ENCODE measurements around the gene THRB. TPM values are rescaled to one million over a fixed set of nuclear protein-coding genes. Genes with fewer than 3 reads are reported as not detected.
A peak's percentile ranks its signal among the peaks of the same experiment; 100 is the strongest.

Gene THRB
- total RNA-seq, result 27.5 TPM
- long read RNA-seq, full-length matches to known transcripts, result 2 of 21 reads
- long read RNA-seq, partial matches to known transcripts, result 2 of 21 reads
- long read RNA-seq, other reads (novel, unspliced or antisense), result 17 of 21 reads

DNA sequence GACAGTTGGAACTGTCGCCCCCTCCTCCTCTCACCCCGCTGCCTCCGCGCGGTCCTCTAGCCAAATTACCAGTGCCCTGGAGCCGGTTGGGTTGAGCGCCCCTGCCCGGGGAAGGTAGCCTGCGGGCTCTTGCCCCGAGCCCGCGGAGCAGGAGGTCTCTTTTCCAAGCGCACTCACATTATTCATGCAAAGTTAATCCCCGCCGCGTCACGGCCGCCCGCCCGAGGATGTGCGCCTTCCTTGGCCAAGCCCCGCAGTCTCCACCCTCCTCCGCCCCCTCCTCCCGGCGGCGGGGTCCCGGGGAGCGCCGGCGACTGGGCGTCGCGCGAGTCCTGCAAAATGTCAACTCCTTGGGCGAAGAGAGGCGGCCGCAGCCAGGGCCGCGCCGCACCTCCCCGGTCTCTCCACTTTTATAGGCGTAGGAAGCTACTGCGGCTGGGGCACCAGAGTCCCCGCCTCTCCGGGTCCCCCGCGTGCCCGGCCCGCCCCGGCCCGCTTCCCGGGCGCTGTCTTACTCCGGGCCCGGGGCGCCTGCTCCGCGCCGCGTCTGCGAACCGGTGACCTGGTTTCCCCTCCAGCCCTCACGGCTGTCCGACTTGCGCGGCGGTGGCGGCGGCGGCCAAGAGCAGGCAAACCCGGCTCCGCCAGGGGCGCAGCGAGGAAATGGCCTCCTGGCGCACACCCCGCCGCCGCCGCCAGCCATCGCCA lies at the start of gene THRB:
Gene THRB, minus strand, starts transcription at position 233 of the 708 bp plus-strand sequence.
- peak; percentile 92 for DNase-seq (ENCODE audit: low spot score)

DNA sequence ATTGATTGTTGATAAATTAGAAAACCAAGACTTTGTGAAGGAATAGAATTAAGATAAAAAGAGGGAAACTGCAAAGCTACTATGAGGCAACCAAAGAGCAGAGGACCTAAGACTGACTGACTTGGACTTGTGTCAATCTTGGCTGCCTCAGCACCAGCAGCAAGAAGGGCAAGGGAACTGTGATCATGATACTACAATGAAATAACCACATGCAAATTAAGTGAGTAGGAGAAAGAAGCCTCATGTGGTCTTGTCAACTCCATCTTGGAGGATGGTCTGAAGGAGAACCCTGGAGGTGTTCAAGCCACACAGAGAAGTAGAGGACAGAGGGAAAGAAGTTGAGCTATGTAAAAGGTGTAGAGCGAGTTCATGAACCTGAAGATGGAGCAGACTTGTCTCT lies 47.3 kb upstream of the THRB start:
- DNase-seq (ENCODE audit: low spot score), result no peak

DNA sequence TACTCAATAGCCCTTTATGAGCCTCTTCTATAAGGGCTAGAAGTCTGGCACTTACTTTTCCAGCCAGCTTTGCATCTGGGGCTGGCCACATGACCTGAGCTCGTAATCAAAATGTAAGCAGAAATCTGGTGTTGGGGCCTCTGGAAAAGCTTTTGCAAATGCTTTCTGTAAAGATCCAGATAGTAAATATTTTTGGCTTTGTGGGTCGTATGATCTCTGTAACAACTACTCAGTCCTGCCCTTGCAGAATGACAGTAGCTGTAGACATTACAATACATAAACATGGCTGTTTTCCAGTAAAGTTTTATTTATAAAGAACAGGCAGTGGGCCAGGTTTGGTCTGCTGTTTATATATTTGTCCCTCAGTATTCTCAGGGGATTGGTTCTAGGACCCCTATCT lies 46.2 kb upstream of the THRB start:
- no peak for DNase-seq (ENCODE audit: low spot score)

DNA sequence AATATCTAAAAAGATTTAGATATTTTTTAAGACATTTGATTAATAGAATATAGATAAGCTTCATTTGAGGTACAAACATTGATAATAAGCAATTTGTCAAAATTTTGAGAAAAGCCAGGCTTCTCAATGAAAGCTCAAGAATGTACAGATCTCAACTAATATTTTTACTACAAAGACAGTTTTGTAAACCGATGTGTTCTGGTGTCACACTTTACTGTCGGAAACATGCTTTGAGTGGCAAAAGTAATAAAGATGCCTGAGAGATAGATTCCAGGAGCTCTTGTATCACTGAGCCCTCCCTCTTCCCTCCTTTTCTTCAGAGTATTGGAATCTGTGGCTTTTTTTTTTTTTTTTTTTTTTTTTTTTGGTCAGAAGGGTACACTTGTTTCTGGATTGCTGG lies 45.0 kb upstream of the THRB start:
- DNase-seq (ENCODE audit: low spot score), result no peak

DNA sequence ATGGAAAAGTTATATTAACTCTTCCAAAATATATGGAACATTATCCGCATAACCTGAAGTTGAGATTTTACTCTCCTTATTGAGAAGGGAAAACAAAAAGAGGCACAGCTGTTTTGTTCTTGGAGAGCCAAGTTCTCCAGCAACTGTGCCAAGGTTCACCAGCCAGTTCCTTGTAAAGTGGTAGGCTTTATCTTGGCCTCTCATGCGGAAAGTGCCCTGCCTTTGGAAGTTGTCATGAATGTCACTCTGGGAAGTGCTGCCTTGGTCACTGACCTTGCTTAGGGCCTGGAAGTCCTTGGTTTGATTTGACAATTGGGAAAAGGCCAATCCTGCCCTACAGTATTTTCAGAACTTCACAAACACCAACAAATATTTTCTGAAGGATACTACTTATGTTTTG lies 44.2 kb upstream of the THRB start:
- DNase-seq (ENCODE audit: low spot score), result no peak

DNA sequence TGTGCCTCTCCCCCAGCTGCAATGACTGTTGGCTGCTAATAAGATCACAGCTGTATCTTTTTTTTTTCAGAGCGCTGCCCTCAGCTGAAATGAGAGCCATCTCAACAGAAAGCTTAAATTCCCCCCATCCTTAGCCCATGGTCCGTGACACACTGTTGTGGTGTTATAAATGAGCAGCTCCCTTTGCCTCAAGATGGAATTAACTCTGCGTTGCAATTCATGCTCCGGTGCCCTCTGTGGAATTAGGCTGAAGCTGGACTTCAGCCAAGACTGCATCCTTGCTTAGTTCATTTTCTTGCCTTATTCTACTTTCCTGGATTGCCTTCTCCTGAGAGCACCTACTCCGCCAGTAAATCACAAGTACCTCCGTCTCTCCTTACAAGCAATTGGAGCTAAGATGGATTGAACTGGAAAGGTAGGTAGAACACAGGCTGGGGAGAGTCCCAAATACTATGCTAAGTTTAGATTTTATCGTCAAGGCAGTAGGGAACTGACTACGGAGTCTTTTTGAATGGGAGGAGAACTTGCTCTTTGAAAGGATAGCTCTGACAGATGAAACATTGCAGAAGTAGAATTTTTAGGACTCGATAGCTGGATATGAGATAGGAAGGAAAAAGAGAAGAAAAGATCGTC lies 39.0 kb upstream of the THRB start:
- DNase-seq (ENCODE audit: low spot score), result no peak

DNA sequence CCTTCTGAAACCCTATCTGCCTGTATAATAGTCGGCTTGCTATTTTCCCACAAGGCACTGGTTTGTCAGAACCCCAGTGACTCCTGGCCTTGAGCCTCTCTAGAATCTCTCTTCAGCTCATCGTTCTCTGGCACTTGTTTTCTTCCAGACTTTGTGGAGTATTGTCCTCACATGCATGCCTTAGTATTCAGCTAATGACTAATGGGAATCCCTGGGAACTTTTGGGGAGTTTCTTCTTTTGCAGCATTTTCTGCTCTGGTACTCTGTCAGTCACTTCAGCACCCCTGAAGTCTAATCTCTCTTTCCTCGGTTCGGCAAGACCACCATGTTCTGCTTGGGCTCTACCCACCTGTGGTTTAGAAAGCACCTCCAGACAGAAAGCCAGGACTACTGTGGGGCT lies 35.8 kb upstream of the THRB start:
- DNase-seq (ENCODE audit: low spot score), result no peak

DNA sequence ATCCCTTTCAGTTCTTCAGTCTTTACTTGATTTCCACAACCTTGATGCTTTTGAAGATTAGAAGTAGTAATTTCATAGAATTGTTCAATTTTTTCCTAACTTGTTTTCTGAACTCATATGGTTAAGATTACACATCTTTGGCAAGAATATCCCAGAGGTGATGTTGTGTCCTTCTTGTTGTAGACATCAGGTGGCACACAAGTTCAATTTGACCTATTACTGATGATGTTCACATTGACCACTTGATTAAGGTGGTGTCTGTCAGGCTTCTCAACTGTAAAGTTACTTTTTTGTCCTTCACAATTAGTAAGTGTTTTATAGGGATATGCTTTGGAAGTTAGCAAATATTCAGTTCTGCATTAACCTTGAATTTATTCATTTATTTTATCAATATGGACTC lies 34.6 kb upstream of the THRB start:
- no peak for DNase-seq (ENCODE audit: low spot score)

DNA sequence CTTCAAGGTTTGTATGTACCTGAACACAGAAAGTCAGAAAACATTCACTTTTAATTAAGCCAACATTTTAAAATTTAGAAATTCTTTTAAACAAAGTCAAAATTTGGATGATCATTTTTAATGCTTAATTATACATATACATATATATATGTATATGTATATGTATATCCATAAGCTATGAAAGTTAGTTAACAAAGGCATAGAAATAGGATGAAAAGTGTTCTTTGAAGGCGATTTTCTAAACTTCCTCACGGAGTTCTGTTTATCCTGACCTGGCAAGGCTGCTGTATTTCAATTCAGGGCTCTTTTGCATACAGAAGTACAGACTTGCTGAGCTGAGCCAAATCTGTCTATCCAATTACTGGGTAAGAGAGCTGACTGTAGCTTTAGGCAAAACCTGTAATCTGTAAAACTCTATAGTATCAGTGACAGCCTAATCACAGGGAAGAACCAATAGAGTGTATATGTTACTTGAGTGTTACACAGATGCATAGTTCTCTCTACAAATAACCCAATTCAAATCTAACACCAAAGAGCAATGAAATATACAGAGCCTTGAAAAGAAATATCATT lies 32.1 kb upstream of the THRB start:
- DNase-seq (ENCODE audit: low spot score), result no peak

DNA sequence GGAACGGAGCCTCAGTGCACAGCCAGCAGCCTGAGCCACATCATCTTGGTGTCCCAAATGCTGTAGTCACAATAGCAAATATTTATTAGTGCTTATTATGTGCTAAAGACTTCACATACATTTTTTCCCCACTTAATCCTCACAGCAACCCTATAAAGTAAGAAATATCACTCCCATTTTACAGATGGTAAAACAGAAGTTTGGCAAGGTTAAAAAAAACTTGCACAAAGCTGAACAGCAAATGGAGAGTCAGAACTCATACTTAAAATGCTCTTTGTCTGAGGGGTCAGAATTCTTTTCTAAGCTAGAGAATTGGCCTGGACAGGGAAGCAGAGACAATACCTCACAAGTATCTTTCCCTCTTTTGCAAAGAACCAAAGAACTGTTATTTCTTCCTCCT lies 30.9 kb upstream of the THRB start:
- no peak for DNase-seq (ENCODE audit: low spot score)

DNA sequence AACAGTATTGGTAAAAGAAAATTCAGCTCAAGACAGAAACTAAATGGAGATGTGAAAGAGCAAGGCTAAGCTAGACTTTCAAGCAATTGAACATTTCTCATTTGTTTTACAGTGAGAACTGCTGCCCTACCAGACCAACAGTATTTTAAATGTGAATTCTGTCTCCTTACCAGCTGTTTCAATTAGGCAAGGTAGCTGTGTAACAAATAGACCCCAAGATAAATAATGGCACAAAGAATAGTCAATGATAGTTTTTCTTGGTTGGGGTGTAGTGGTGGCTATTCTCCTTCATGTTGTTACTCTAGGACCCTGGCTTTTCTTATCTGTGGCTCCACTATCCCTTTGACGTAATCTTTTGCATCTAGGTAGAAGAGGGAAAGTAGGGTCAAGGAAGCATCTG lies 30.4 kb upstream of the THRB start:
- no peak for DNase-seq (ENCODE audit: low spot score)

DNA sequence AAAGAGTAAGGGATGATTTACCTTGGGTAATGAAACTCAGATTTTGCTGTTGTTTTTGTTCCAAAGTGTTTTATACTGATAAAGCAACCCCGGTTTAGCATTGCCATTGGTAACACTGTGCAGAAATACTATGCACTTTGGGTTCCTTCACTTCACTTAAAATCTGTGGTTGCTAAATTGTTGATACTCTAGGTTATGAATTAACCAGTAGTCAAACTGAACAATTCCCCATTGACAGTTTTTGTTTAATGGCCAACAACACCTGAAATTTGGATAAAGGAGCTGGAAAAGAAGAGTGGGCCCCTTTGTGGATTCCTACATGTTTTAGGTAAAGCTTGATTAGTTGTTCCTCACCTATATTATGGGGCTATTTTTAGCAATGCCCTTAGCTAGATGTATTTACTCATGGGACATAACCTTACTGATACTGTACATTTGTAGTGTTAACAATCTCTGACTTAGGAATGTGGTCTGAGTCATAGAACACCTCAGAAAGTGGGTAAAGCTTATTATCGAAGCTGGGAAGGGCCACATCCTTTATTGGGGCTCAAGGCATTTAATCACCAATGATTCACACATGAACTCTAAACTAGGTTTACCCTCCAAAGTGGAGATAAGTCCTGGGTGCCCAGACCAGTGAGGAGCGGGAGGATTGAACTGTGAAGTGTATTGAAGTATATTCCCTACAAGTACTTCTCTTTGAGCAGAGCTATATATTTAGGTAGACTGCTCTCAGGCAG lies 29.5 kb upstream of the THRB start:
- no peak for DNase-seq (ENCODE audit: low spot score)

DNA sequence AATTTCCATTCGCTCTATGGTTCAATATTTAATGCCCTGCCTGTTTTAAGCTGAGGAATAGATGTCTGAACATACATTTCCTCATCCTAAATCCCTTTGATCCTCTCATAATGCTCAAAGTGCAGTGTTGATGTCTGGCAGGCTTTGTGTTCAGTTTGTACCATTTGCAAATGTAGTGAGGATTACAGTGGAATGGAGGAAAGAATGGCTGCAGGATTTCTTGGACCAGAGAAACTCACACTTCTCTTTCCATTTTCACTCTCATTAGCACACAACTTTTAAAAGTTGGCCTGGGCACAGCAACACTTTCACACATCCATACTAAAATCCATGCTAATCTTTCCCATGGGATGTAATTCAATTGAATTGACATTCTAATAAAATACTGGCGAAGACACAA lies 28.6 kb upstream of the THRB start:
- no peak for DNase-seq (ENCODE audit: low spot score)

DNA sequence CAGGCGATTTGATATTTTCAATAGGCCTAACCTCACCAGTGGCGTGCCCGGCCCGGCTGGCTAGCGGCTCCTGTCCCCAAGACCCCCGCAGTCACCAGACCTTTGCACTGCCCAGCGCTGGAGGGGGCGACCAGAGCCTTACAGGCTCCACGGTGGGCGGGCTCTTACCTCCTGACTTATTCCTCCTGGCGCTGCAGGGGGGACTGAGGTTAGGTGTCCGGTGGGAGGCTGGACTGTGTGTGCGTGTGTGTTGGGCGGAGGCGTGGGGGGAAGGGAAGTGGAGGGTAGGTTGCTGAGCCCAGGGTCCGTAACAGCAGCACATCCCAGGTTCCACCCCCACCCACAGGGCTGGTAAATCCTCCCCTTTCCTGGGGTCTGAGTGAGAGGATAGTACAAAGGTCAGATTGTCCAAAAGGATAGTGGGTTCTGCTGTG lies 27.5 kb upstream of the THRB start:
- DNase-seq (ENCODE audit: low spot score), result no peak

DNA sequence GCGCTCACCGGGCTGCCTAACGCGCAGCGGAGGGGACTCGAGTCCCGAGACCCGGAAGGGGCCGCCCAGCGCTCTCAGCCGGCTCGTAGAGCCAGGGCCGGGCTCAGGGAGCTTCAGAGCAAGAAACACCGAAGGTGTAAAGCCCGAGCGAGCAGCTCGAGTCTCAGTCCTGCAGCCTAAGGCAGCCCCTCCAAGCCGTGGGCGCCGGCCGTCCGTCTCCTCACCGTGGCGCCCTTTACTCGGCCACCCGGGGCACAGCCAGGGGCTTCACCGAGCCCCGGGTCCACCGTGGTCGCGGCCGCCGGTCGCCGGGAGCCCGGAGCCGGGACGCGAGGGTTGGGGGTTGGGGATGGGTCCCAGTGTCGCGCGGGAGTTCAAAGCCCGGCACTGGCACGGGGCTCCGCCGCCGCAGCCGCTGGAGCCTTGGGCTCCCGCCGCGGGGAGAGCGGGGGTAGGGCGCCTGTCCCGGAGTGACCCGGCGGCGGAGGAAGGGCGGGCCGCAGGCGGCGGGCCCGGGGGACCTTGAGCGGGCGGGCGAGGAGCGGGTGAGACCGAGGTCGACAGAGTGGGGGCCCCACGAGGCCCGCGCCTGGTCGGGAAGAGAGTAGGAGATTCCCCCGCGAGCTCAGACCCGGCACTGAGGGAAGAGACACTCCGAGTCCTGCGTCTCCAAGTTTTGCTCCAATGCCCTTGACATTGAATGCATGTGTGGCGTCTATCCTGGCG lies 26.9 kb upstream of the THRB start:
- peak; percentile 92 for DNase-seq (ENCODE audit: low spot score)

DNA sequence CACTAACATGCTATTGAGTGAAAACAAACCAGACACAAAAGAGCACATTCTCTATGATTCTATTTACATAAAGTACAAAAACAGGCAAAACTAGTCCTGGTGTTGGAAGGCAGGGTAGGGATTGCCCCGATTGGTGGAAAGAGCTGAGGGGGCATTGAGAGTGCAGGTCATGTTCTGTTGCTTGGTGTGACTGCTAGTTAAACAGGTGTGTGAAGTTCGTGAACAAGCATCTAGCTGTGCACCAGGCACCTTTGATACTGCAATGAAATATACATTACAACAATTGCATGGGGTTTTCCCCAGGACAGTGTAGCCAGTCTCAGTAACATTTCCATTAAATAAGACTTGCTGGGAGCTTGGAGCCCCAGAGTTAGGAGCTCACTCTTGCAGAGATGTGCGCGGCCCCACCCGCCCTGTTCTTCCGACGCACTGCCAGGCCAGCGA lies 26.3 kb upstream of the THRB start:
- DNase-seq (ENCODE audit: low spot score), result no peak

DNA sequence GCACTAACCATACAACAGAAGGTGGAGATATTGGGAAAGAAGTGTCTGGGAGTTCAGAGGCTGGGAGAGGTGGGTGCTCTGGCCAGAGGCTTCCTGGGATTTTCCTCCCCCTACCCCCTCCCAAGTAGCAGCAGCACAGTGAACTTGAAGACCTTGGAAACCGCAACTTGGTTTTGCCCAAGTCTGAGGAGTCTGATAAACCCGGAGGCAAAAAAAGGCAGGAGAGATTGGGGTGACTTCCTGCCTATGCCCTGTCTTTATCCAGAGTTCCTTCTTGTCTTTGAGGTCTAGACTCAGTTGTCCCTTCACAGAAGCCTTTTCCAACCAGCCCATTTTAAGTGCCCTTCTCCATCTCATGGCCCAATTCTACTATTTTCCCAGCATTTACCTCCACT lies 25.4 kb upstream of the THRB start:
- DNase-seq (ENCODE audit: low spot score), result no peak

DNA sequence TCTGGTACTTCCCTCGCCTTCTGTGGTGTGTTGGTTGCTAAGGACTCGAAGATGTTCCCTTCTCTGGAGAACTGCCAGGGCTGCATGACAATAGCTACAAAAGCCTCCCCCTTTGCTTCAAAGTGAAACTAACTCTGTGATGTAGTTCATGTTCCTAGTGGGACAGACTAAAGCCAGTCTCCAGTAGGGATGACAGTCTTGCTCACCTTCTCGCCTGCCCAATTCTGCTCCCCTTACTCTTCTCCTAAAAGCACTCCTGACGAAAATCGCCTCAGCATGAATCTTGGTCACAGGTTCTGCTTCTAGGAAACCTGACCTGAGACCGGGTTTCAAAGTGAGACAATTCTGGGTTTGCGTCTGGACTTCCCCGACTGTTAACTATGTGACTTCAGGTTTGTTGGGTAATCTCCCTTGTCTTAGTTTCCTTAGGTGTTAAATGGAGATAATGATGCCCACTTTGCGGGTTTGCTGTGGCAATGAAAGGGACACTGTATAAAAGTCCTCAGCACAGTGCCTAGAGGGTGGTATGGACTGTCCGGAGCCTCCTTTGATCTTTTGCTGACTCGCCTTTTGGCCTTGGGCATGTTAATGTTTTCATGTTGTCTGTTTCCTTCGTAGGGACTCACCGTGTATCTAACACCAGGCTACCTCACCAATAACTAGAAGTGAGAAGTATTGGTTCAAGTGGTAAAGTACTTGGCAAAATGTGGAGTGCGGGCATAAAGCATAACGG lies 24.9 kb upstream of the THRB start:
- DNase-seq (ENCODE audit: low spot score), result no peak

DNA sequence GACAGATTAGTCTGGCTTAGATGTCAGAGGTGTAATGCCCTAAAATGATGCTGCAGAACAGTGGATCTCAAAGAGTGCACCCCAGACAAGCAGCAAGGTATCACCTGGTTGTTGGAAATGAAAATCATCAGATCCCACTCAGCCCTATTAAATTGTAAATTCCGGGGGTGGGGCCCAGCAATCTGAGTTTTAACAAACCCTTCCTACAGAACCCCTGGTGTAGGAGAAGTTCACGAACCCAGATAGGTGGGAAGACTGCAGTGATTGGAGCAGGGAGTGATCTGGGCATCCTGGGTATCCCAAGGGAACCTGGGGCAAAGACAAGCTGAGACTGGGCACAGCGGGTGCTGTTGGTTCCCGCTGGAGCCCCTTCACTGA lies 24.3 kb upstream of the THRB start:
- DNase-seq (ENCODE audit: low spot score), result no peak

DNA sequence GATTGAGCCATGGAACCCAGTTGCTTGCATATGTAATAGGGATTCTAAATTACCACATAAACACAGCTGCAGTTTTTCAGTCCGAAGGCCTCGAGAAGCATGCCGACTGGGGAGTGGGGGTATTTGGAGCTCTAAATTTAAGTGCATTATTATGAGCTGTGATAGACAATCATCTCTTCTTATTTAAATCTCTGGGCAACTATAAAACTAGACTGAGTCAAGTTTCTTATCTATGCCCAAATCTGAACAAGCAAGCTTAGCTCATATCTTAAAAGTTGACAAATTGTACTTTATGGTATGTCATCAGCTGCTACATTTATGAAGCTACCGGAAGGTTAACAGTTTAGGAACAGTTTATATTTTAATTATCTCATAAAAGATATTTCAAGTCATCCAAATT lies 19.5 kb upstream of the THRB start:
- no peak for DNase-seq (ENCODE audit: low spot score)

DNA sequence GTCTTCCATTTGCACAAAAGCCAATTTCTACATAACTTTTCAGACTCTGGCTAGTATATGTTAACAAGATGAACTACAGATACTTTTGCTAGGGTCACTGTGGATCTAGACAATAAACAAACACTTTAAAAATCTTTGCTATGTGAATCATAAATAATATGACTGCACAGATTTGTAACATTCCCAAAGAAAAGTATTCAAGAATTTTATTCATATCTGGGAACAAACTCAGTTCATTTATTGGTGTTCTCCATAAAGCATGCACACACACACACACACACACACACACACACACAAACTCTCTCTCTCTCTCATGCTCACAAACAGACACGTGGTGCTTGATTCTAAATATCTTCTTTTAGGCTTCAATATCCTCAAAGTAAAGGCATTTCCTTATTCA lies 18.8 kb upstream of the THRB start:
- DNase-seq (ENCODE audit: low spot score), result no peak

All from mesenteric fat pad (tissue), 1 donor.